Measurements from ENCODE around the gene GPR6. TPM values are rescaled to one million over a fixed set of nuclear protein-coding genes. Genes with fewer than 3 reads are reported as not detected.

Gene GPR6
- total and polyA plus RNA-seq, 12 donors, result not detected

DNA sequence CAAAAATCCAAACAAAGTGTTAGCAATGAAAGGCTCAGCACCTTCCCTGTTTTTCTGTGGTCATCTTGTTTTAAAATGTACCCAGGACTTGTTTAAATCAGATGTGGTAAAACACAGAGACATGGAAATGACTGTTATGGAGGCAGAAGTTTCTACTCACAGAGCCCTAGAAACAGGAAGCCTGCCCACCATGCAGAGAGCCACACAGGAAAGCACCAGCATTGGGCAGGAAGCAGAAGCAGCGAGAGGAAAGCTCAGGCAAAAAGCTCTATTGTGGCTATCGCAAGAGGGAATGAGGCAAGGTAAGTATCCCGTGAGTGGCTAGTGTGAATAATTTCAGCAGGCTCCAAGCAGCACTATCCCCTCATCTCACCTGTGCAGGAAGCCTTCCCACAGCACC lies 42.8 kb downstream of the GPR6 start:
- intact Hi-C loops (cut with DNase I), result no loop called here
- no peaks in the 10 kb centered on the region for H3K9me3 ChIP-seq
- TF ChIP-seq, protein P1, sequence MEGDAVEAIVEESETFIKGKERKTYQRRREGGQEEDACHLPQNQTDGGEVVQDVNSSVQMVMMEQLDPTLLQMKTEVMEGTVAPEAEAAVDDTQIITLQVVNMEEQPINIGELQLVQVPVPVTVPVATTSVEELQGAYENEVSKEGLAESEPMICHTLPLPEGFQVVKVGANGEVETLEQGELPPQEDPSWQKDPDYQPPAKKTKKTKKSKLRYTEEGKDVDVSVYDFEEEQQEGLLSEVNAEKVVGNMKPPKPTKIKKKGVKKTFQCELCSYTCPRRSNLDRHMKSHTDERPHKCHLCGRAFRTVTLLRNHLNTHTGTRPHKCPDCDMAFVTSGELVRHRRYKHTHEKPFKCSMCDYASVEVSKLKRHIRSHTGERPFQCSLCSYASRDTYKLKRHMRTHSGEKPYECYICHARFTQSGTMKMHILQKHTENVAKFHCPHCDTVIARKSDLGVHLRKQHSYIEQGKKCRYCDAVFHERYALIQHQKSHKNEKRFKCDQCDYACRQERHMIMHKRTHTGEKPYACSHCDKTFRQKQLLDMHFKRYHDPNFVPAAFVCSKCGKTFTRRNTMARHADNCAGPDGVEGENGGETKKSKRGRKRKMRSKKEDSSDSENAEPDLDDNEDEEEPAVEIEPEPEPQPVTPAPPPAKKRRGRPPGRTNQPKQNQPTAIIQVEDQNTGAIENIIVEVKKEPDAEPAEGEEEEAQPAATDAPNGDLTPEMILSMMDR (IDR thresholded peaks at IDR 0.05), result no peak
- no peak for ATAC-seq
- DNase-seq, result no peak
- no peak overlapping the region for H3K4me3 ChIP-seq
- H3K4me1 ChIP-seq, result no peaks in the 10 kb centered on the region
- peaks cover 0 to 25% (median 10%) of the 10 kb centered on the region in 7 donors for H3K27me3 ChIP-seq
- H3K36me3 ChIP-seq, result no peaks in the 10 kb centered on the region
- H3K27ac ChIP-seq, result no peak overlapping the region
- WGBS, 2 donors, result 45 to 63% methylated on average over 3 of the region's 3 CpGs

DNA sequence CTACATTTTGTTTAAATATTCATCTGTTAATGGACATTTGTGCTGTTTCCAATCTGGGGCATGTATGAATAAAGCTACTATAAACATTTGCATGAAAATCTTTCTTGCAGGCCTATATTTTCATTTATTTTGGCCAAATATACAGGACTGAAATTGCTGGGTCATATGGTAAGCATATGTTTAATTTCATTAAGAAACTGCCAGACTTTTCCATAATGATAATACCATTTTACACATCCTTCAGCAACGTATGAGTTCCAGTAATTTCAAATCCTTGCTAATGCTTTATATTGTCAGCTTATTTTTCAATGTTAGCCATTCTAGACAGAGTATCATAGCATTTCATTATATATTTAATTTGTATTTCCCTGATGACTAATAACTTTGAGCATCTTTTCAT lies 51.0 kb downstream of the GPR6 start:
- Histone ChIP-seq H3K4me1 (no peaks in the 10 kb centered on the region), H3K4me3 (no peak overlapping the region), H3K27ac (no peak overlapping the region), H3K36me3 (no peaks in the 10 kb centered on the region), H3K9me3 (no peaks in the 10 kb centered on the region), H3K27me3 (no peaks in the 10 kb centered on the region)
- ATAC-seq (no peak), DNase-seq (no peak)
- 49 to 67% methylated on average over 1 of the region's 1 CpG for WGBS, 2 donors
- TF ChIP-seq, protein P1 (IDR thresholded peaks at IDR 0.05), result no peak
- intact Hi-C loops (cut with DNase I), result no loop called here

Other genes with a start within 250 kb of the GPR6 start
- 1 to 10 TPM in 4 of 10 donors, under 1 TPM in 6; 0.43 to 3.1 (median 0.79) TPM for gene WASF1, start 201.4 kb downstream of the GPR6 start, total RNA-seq
- 1 to 10 TPM; 1.2 to 1.6 TPM for gene WASF1, start 201.4 kb downstream of the GPR6 start, polyA plus RNA-seq
- gene CDC40, start 202.1 kb downstream of the GPR6 start, total RNA-seq, result 10 to 100 TPM; 13.6 to 20.5 (median 16.2) TPM
- gene CDC40, start 202.1 kb downstream of the GPR6 start, polyA plus RNA-seq, result 1 to 10 TPM; 5.7 to 6.7 TPM